OCI-LY7 (cell line): Measurements from ENCODE around the gene FGF1.

Experiments used
- EZH2phosphoT487 ChIP-seq: fragments of 200-600 bp; sonication (generic); IDR thresholded peaks from 2 replicates; pipeline ENCODE4 v1.6.1; 2018; ENCODE audit warnings: low read depth, borderline replicate concordance, mild to moderate bottlenecking, mixed run types, antibody characterized with exemption, low read length, moderate library complexity, mixed read lengths
- TF ChIP-seq, protein P1 (sequence below): fragments of 200-600 bp; sonication (generic); conservative IDR thresholded peaks from 2 replicates; pipeline ENCODE4 v1.5.1; 2014; ENCODE audit warnings: mild to moderate bottlenecking, antibody characterized with exemption, low read length, moderate library complexity, mixed read lengths

DNA sequence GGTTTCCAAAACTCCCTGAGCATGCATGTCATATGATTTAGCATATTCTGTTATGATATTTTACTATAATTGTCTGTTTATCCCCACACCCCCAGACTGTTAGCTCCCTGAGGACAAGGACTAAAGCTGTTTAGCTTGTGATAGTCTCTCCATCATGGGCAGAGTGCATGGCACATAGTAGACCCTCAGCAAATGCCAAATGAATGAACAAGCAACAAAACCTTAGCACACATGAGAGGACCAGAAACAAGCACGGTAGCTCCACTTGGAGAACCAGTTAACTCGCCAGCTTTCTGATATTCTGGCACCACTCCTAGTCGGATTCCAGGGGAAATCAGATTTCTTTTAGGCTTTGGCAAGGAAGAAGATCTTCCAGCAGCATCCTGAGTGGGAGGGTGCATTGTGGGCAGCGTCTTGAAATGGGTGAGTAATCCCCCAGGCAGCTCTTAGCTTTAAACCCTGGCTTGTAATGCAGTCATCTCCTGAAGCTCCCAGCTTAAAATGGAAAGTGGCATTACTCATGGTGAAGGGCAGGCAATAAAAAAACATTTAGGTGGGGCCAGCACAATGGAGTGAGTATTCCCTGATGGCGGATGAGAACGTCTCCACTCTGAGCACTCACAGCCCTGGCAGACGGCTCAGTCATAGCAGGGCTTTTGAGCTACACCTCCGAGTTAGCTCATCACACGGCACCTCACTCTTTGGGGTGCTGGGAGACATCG lies 41.1 kb downstream of the FGF1 start:
- TF ChIP-seq, protein P1, sequence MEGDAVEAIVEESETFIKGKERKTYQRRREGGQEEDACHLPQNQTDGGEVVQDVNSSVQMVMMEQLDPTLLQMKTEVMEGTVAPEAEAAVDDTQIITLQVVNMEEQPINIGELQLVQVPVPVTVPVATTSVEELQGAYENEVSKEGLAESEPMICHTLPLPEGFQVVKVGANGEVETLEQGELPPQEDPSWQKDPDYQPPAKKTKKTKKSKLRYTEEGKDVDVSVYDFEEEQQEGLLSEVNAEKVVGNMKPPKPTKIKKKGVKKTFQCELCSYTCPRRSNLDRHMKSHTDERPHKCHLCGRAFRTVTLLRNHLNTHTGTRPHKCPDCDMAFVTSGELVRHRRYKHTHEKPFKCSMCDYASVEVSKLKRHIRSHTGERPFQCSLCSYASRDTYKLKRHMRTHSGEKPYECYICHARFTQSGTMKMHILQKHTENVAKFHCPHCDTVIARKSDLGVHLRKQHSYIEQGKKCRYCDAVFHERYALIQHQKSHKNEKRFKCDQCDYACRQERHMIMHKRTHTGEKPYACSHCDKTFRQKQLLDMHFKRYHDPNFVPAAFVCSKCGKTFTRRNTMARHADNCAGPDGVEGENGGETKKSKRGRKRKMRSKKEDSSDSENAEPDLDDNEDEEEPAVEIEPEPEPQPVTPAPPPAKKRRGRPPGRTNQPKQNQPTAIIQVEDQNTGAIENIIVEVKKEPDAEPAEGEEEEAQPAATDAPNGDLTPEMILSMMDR: no peak
- no peak for TF ChIP-seq EZH2phosphoT487
